HepG2 (cell line): ENCODE measurements around the gene SCFD2. TPM values are rescaled to one million over a fixed set of nuclear protein-coding genes. Genes with fewer than 3 reads are reported as not detected.

Experiments
- ATAC-seq: fragments of 200-7000 bp; cut with Tn5 transposase; 3 replicates; pipeline ENCODE4 v1.9.1; 2020; ENCODE audit warnings: mild to moderate bottlenecking, moderate library complexity
- BruUV-seq: library from RNA; stranded (reverse); fragments of 400-500 nt; replicated peaks from 2 replicates; lab custom pipeline; 2021; lab: Mats Ljungman, UMichigan
- CTCF ChIA-PET: fragments of 300-600 bp; formaldehyde crosslinking; extraction: SDS; loops from one replicate; lab custom pipeline; 2021; ENCODE audit warnings: low total read pairs, inconsistent platforms, low intra/inter-chr PET ratio; lab: Yijun Ruan, JAX
- POLR2A ChIA-PET: fragments of 350-600 bp; sonication (Branson Sonifier 250); formaldehyde crosslinking; loops from one replicate; lab custom pipeline; 2020; ENCODE audit warnings: antibody characterized with exemption, inconsistent platforms; lab: Yijun Ruan, JAX
- DNase-seq: peaks from one replicate; pipeline ENCODE4 v3.0.0-alpha.2; 2015; ENCODE audit warnings: low spot score
- FAIRE-seq: peaks from 3 replicates; lab custom pipeline; 2011; peaks lifted over from hg19 to GRCh38; lab: Jason Lieb, UNC
- H2AFZ ChIP-seq: one replicate; pipeline ENCODE4 v1.6.1; 2011; ENCODE audit warnings: low read length, inconsistent platforms
- H3K27ac ChIP-seq: fragments of 300-600 bp; 3 replicates; pipeline ENCODE4 v1.8.0; 2011; ENCODE audit warnings: mixed run types, mild to moderate bottlenecking, mixed read lengths, low read length, inconsistent platforms; ENCODE audit not compliant: insufficient read depth; ENCODE audit errors: extremely low read length
- H3K27me3 ChIP-seq, 2 experiments: fragments of 200-600 bp in 1 of 2; 2 replicates in 1 of 2; 3 replicates in 1 of 2; pipeline versions ENCODE4 v1.6.0 to v1.8.0; 2011; ENCODE audit warnings: low read length in 2 of 2, mild to moderate bottlenecking in 2 of 2, moderate library complexity in 2 of 2, inconsistent platforms in 1 of 2; ENCODE audit not compliant: insufficient read depth in 2 of 2, control insufficient read depth in 1 of 2
- H3K36me3 ChIP-seq, 2 experiments: fragments of 200-600 bp in 1 of 2; replicated peaks in 1 of 2; 2 replicates in 1 of 2; 3 replicates in 1 of 2; pipeline versions ENCODE4 v1.5.1 to v1.8.0; 2011; ENCODE audit warnings: low read length in 2 of 2, inconsistent platforms in 1 of 2; ENCODE audit not compliant: insufficient read depth in 2 of 2, control insufficient read depth in 1 of 2
- H3K4me1 ChIP-seq: 2 replicates; pipeline ENCODE4 v1.5.1; 2012; ENCODE audit warnings: low read length, inconsistent platforms; ENCODE audit not compliant: insufficient read depth
- H3K4me2 ChIP-seq: 2 replicates; pipeline ENCODE4 v1.6.0; 2011; ENCODE audit warnings: low read depth, low read length, inconsistent platforms
- H3K4me3 ChIP-seq, 3 experiments: fragments of 200-600 bp in 1 of 3; sonication (generic), shearing (Covaris generic) in 1 of 3; replicated peaks in 1 of 3; 2 replicates each; pipeline ENCODE4 v1.5.1; 2011 to 2016; ENCODE audit warnings: low read length in 3 of 3, inconsistent platforms in 2 of 3, low read depth in 2 of 3, mild to moderate bottlenecking in 2 of 3, control low read depth in 1 of 3, mixed read lengths in 1 of 3; ENCODE audit not compliant: insufficient read depth in 1 of 3
- H3K79me2 ChIP-seq: one replicate; pipeline ENCODE4 v1.6.1; 2011; ENCODE audit warnings: low read length, inconsistent platforms; ENCODE audit not compliant: insufficient read depth
- H3K9ac ChIP-seq: 2 replicates; pipeline ENCODE4 v1.6.0; 2011; ENCODE audit warnings: mild to moderate bottlenecking, low read depth, low read length, inconsistent platforms; ENCODE audit not compliant: insufficient read depth
- H3K9me3 ChIP-seq: 2 replicates; pipeline ENCODE4 v1.5.1; 2012; ENCODE audit warnings: mild to moderate bottlenecking, low read length
- H4K20me1 ChIP-seq: 2 replicates; pipeline ENCODE4 v1.6.0; 2011; ENCODE audit warnings: inconsistent platforms, mild to moderate bottlenecking, low read length, moderate library complexity; ENCODE audit not compliant: insufficient read depth
- GLMP ChIP-seq: sonication (generic); formaldehyde crosslinking; IDR thresholded peaks from 2 replicates; pipeline ENCODE4 v1.9.0; 2021; ENCODE audit warnings: missing genetic modification reagents, mild to moderate bottlenecking, borderline replicate concordance
- HMGXB3 ChIP-seq: sonication (generic); formaldehyde crosslinking; IDR thresholded peaks from 2 replicates; pipeline ENCODE4 v1.4.0; 2020; ENCODE audit warnings: missing genetic modification reagents, borderline replicate concordance
- KLF11 ChIP-seq: IDR thresholded peaks from 2 replicates; pipeline ENCODE4 v1.6.1; 2016; ENCODE audit warnings: missing compliant biosample characterization
- SMARCE1 ChIP-seq: fragments of 450-650 bp; IDR thresholded peaks from 2 replicates; pipeline ENCODE4 v1.6.1; 2017; ENCODE audit warnings: borderline replicate concordance
- SOX5 ChIP-seq: IDR thresholded peaks from 2 replicates; pipeline ENCODE4 v1.6.1; 2016; ENCODE audit warnings: borderline replicate concordance
- TFE3 ChIP-seq: IDR thresholded peaks from 2 replicates; pipeline ENCODE4 v1.6.1; 2016
- ZHX1 ChIP-seq: sonication (generic); formaldehyde crosslinking; IDR thresholded peaks from 2 replicates; pipeline ENCODE4 v1.8.1; 2022; ENCODE audit warnings: low read depth, mild to moderate bottlenecking, missing genetic modification reagents
- ZNF430 ChIP-seq: sonication (generic); formaldehyde crosslinking; IDR thresholded peaks from 2 replicates; pipeline ENCODE4 v1.9.0; 2021; ENCODE audit warnings: mild to moderate bottlenecking, missing genetic modification reagents
- ZNF431 ChIP-seq: sonication (generic); formaldehyde crosslinking; IDR thresholded peaks from 2 replicates; pipeline ENCODE4 v1.9.0; 2022; ENCODE audit warnings: missing genetic modification reagents, low read depth, mild to moderate bottlenecking, borderline replicate concordance
- WGBS: methylation state at CpG from one replicate; pipeline ENCODE4 v1.1.6; 2017; ENCODE audit warnings: low lambda C conversion rate; 5-methylcytosine and 5-hydroxymethylcytosine counted together
- in situ Hi-C: cut with HindIII; loops from 2 replicates; pipeline ENCODE4 v1.10.0; 2017; ENCODE audit warnings: low pct_unique_long_range_greater_than_20kb; ENCODE audit not compliant: extremely low pct_ligation_motif_present
- intact Hi-C: fragments of 100-400 bp; cut with micrococcal nuclease; formaldehyde crosslinking; loops from one replicate; pipeline ENCODE4 v1.10.0; 2022; ENCODE audit not compliant: unreplicated experiment
- polyA plus RNA-seq, 8 experiments: library from polyadenylated mRNA; depleted of rRNA in 3 of 8; stranded (reverse) in 7 of 8; unstranded in 1 of 8; fragments of >200 nt; fragmentation: Illumina TruSeq in 4 of 8; extraction: Trizol in 4 of 8; gene quantifications; 2 replicates each; pipeline versions ENCODE4 v1.2.1 to v1.2.3, GENCODE V29; 2011 to 2016; ENCODE audit warnings: low read depth in 4 of 8, missing spikeins in 1 of 8, mixed read lengths in 1 of 8; ENCODE audit not compliant: insufficient read depth in 1 of 8
- total RNA-seq, 5 experiments: library from RNA; depleted of rRNA; stranded (reverse); fragments of >200 nt; fragmentation: Illumina TruSeq; extraction: Trizol; gene quantifications; 2 replicates each; pipeline ENCODE4 v1.2.3, GENCODE V29; 2016; ENCODE audit warnings: low read depth in 1 of 5

SCFD2 gene
- total and polyA plus RNA-seq, 2 of the 13 experiments (the other 11 are each of a cell fraction or from before 2014, with no cell fraction given): 4.6 to 15.6 TPM

GRCh38 chr4:53113431-53114225 lies 252.2 kb downstream of the SCFD2 start:
- no peaks in the 10 kb centered on the region for H3K9me3 ChIP-seq
- ChIA-PET POLR2A (no interaction called here), CTCF (no interaction called here)
- no peaks in the 10 kb centered on the region for H3K36me3 ChIP-seq
- ATAC-seq (no peak), FAIRE-seq (no peak), DNase-seq (no peak)
- no peak overlapping the region for H3K4me3 ChIP-seq
- no peaks in the 10 kb centered on the region for H3K27me3 ChIP-seq
- H3K79me2 ChIP-seq: no peaks in the 10 kb centered on the region
- in situ Hi-C loops: no loop called here
- no peak overlapping the region for H3K4me2 ChIP-seq
- intact Hi-C loops: no loop called here
- no peaks in the 10 kb centered on the region; the same call in 1 of the 2 replicates for H3K4me1 ChIP-seq
- no TSS peak for BruUV-seq
- H4K20me1 ChIP-seq: no peaks in the 10 kb centered on the region
- H3K9ac ChIP-seq: no peak overlapping the region
- no peak overlapping the region for H2AFZ ChIP-seq
- no peak overlapping the region for H3K27ac ChIP-seq
- WGBS: 95% methylated on average over 2 of the region's 2 CpGs
- no peak for TF ChIP-seq SOX5 (CRISPR knock-in tag)
- TF ChIP-seq KLF11 (CRISPR knock-in tag): no peak
- TF ChIP-seq ZNF431 (CRISPR knock-in tag): no peak
- no peak for TF ChIP-seq TFE3 (CRISPR knock-in tag)
- no peak for TF ChIP-seq ZNF430 (CRISPR knock-in tag)
- TF ChIP-seq HMGXB3 (CRISPR knock-in tag): no peak
- TF ChIP-seq ZHX1 (CRISPR knock-in tag): no peak
- TF ChIP-seq SMARCE1: no peak
- no peak for TF ChIP-seq GLMP (CRISPR knock-in tag)
